ENCODE measurements around the gene ZNF845. TPM values are rescaled to one million over a fixed set of nuclear protein-coding genes. Genes with fewer than 3 reads are reported as not detected.

Gene ZNF845
- total RNA-seq, 1 donor from 2014 or later: 10.3 TPM

GRCh38 chr19:53365899-53366493 is 32.4 kb downstream of the ZNF845 start:
- peaks cover 1% of the 10 kb centered on the region for H3K36me3 Mint-ChIP-seq (ENCODE audit: insufficient read depth)
- peak overlapping the region; percentile 96 for H3K27ac Mint-ChIP-seq
- no peaks in the 10 kb centered on the region for H3K27me3 Mint-ChIP-seq
- TF ChIP-seq CTCF (IDR thresholded peaks at IDR 0.05; ENCODE audit: unreplicated experiment): no peak
- no peaks in the 10 kb centered on the region for H3K9me3 Mint-ChIP-seq (ENCODE audit: low read depth)
- H3K4me1 Mint-ChIP-seq (ENCODE audit: low read depth): peaks cover 46% of the 10 kb centered on the region
- peak overlapping the region; percentile 95 for H3K4me3 Mint-ChIP-seq (ENCODE audit: low read depth)
- no peak for DNase-seq (ENCODE audit: low spot score, unreplicated experiment)

GRCh38 chr19:53372196-53372595 is 38.6 kb downstream of the ZNF845 start:
- H3K4me1 Mint-ChIP-seq (ENCODE audit: low read depth): peaks cover 6% of the 10 kb centered on the region
- H3K27me3 Mint-ChIP-seq: no peaks in the 10 kb centered on the region
- H3K36me3 Mint-ChIP-seq (ENCODE audit: insufficient read depth): peaks cover 14% of the 10 kb centered on the region
- TF ChIP-seq CTCF (IDR thresholded peaks at IDR 0.05; ENCODE audit: unreplicated experiment): no peak
- H3K9me3 Mint-ChIP-seq (ENCODE audit: low read depth): no peaks in the 10 kb centered on the region
- H3K27ac Mint-ChIP-seq: no peak overlapping the region
- no peak overlapping the region for H3K4me3 Mint-ChIP-seq (ENCODE audit: low read depth)
- no peak for DNase-seq (ENCODE audit: low spot score, unreplicated experiment)

GRCh38 chr19:53374288-53374687 is 40.7 kb downstream of the ZNF845 start:
- H3K4me1 Mint-ChIP-seq (ENCODE audit: low read depth): no peaks in the 10 kb centered on the region
- H3K9me3 Mint-ChIP-seq (ENCODE audit: low read depth): no peaks in the 10 kb centered on the region
- H3K27ac Mint-ChIP-seq: no peak overlapping the region
- DNase-seq (ENCODE audit: low spot score, unreplicated experiment): no peak
- H3K27me3 Mint-ChIP-seq: no peaks in the 10 kb centered on the region
- TF ChIP-seq CTCF (IDR thresholded peaks at IDR 0.05; ENCODE audit: unreplicated experiment): no peak
- peaks cover 33% of the 10 kb centered on the region for H3K36me3 Mint-ChIP-seq (ENCODE audit: insufficient read depth)
- no peak overlapping the region for H3K4me3 Mint-ChIP-seq (ENCODE audit: low read depth)

DNA sequence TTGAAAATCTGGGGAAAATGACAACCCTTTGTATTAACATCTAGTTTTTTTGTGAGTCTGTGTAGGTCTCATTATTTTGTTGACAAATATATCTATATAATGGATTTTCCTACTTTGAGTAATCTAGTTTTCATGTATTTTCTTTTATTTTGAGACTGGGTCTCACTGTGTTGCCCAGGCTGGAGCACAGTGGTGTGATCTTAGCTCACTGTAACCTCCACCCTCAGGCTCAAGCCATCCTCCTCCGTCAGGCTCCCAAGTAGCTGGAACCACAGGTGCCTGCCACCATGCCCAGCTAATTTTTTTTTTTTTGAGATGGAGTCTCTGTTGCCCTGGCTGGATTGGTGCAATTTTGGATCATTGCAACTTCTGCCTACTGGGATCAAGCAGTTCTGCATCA is 41.2 kb downstream of the ZNF845 start:
- Mint-ChIP-seq H3K9me3 (ENCODE audit: low read depth) (no peaks in the 10 kb centered on the region), H3K36me3 (ENCODE audit: insufficient read depth) (peaks cover 37% of the 10 kb centered on the region), H3K4me3 (ENCODE audit: low read depth) (no peak overlapping the region), H3K27me3 (no peaks in the 10 kb centered on the region), H3K4me1 (ENCODE audit: low read depth) (no peaks in the 10 kb centered on the region), H3K27ac (no peak overlapping the region)
- TF ChIP-seq CTCF (IDR thresholded peaks at IDR 0.05; ENCODE audit: unreplicated experiment): no peak
- no peak for DNase-seq (ENCODE audit: low spot score, unreplicated experiment)

DNA sequence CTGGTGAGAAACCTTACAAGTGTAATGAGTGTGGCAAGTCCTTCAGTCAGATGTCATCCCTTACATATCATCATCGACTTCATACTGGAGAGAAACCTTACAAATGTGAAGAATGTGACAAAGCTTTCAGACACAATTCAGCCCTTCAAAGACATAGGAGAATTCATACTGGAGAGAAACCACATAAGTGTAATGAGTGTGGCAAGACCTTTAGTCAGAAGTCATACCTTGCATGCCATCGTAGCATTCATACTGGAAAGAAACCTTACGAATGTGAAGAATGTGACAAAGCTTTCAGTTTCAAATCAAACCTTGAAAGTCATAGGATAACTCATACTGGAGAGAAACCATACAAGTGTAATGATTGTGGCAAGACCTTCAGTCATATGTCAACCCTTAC is 47.8 kb downstream of the ZNF845 start:
- no peak overlapping the region for H3K4me3 Mint-ChIP-seq (ENCODE audit: low read depth)
- peaks cover 92% of the 10 kb centered on the region for H3K36me3 Mint-ChIP-seq (ENCODE audit: insufficient read depth)
- TF ChIP-seq CTCF (IDR thresholded peaks at IDR 0.05; ENCODE audit: unreplicated experiment): no peak
- H3K4me1 Mint-ChIP-seq (ENCODE audit: low read depth): no peaks in the 10 kb centered on the region
- no peaks in the 10 kb centered on the region for H3K27me3 Mint-ChIP-seq
- no peak overlapping the region for H3K27ac Mint-ChIP-seq
- H3K9me3 Mint-ChIP-seq (ENCODE audit: low read depth): peaks cover 47% of the 10 kb centered on the region
- DNase-seq (ENCODE audit: low spot score, unreplicated experiment): no peak

Data from progenitor cell of endocrine pancreas (in vitro differentiated cells).